ENCODE data around the gene COPB1.

The COPB1 gene

GRCh38 chr11:14455648-14456430, 43.8 kb downstream of the COPB1 start:
- Histone ChIP-seq H3K9me3 (ENCODE audit: control insufficient read depth, insufficient read depth, low read length) (no peaks in the 10 kb centered on the region), H3K27me3 (ENCODE audit: control insufficient read depth, insufficient read depth, low read length) (no peaks in the 10 kb centered on the region), H3K27ac (ENCODE audit: low read depth, low read length) (no peak overlapping the region), H3K4me3 (ENCODE audit: low read depth, low read length) (no peak overlapping the region), H3K36me3 (ENCODE audit: control insufficient read depth, insufficient read depth, low read length) (peaks cover 44% of the 10 kb centered on the region), H3K4me1 (ENCODE audit: control insufficient read depth, insufficient read depth, low read length) (no peaks in the 10 kb centered on the region), H3K9ac (ENCODE audit: low read depth, low read length) (no peak overlapping the region)

- no peaks in the 10 kb centered on the region for H3K4me1 ChIP-seq (ENCODE audit: control insufficient read depth, insufficient read depth, low read length)
- no peaks in the 10 kb centered on the region for H3K9me3 ChIP-seq (ENCODE audit: control insufficient read depth, insufficient read depth, low read length)
- H3K4me3 ChIP-seq (ENCODE audit: low read depth, low read length) = no peak overlapping the region
- peaks cover 36% of the 10 kb centered on the region for H3K36me3 ChIP-seq (ENCODE audit: control insufficient read depth, insufficient read depth, low read length)
- no peaks in the 10 kb centered on the region for H3K27me3 ChIP-seq (ENCODE audit: control insufficient read depth, insufficient read depth, low read length)
- no peak overlapping the region for H3K9ac ChIP-seq (ENCODE audit: low read depth, low read length)
- H3K27ac ChIP-seq (ENCODE audit: low read depth, low read length) = no peak overlapping the region
Observed at GRCh38 chr11:14454861-14455632, 44.6 kb downstream of the COPB1 start.

GRCh38 chr11:14451825-14452224, 47.8 kb downstream of the COPB1 start:
- no peaks in the 10 kb centered on the region for H3K4me1 ChIP-seq (ENCODE audit: control insufficient read depth, insufficient read depth, low read length)
- no peak overlapping the region for H3K27ac ChIP-seq (ENCODE audit: low read depth, low read length)
- H3K27me3 ChIP-seq (ENCODE audit: control insufficient read depth, insufficient read depth, low read length) = no peaks in the 10 kb centered on the region
- H3K4me3 ChIP-seq (ENCODE audit: low read depth, low read length) = no peak overlapping the region
- H3K9ac ChIP-seq (ENCODE audit: low read depth, low read length) = no peak overlapping the region
- no peaks in the 10 kb centered on the region for H3K9me3 ChIP-seq (ENCODE audit: control insufficient read depth, insufficient read depth, low read length)
- peaks cover 6% of the 10 kb centered on the region; the same call in 1 of the 2 replicates for H3K36me3 ChIP-seq (ENCODE audit: control insufficient read depth, insufficient read depth, low read length)

- Histone ChIP-seq H3K27ac (ENCODE audit: low read depth, low read length) (no peak overlapping the region), H3K36me3 (ENCODE audit: control insufficient read depth, insufficient read depth, low read length) (no peaks in the 10 kb centered on the region), H3K27me3 (ENCODE audit: control insufficient read depth, insufficient read depth, low read length) (no peaks in the 10 kb centered on the region), H3K4me1 (ENCODE audit: control insufficient read depth, insufficient read depth, low read length) (no peaks in the 10 kb centered on the region; the same call in 1 of the 2 replicates), H3K4me3 (ENCODE audit: low read depth, low read length) (no peak overlapping the region), H3K9me3 (ENCODE audit: control insufficient read depth, insufficient read depth, low read length) (no peaks in the 10 kb centered on the region), H3K9ac (ENCODE audit: low read depth, low read length) (no peak overlapping the region)
Observed at GRCh38 chr11:14449302-14449714, 50.3 kb downstream of the COPB1 start.

DNA sequence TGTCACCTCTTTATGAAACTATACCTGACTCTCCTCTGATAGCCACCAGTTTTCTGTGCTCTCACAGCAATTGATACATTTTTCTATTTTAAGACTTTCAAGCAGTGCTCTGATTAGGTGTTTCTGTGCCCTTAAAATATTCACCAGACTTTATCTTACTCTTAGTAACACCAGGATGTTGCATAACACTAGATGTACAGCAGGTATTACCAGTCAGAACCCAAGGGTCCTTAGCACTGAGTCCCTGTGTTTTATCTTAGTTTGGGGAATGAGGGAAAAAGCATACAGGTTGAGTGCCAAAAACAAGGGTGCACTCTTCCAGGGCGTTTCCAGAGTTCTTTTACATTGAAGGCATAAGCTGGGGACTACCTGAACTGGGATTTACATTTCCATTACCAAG, 51.4 kb downstream of the COPB1 start:
- Histone ChIP-seq H3K27me3 (ENCODE audit: control insufficient read depth, insufficient read depth, low read length) (no peaks in the 10 kb centered on the region), H3K4me3 (ENCODE audit: low read depth, low read length) (no peak overlapping the region), H3K4me1 (ENCODE audit: control insufficient read depth, insufficient read depth, low read length) (no peaks in the 10 kb centered on the region; the same call in 1 of the 2 replicates), H3K9me3 (ENCODE audit: control insufficient read depth, insufficient read depth, low read length) (no peaks in the 10 kb centered on the region), H3K36me3 (ENCODE audit: control insufficient read depth, insufficient read depth, low read length) (no peaks in the 10 kb centered on the region), H3K9ac (ENCODE audit: low read depth, low read length) (no peak overlapping the region), H3K27ac (ENCODE audit: low read depth, low read length) (no peak overlapping the region)

DNA sequence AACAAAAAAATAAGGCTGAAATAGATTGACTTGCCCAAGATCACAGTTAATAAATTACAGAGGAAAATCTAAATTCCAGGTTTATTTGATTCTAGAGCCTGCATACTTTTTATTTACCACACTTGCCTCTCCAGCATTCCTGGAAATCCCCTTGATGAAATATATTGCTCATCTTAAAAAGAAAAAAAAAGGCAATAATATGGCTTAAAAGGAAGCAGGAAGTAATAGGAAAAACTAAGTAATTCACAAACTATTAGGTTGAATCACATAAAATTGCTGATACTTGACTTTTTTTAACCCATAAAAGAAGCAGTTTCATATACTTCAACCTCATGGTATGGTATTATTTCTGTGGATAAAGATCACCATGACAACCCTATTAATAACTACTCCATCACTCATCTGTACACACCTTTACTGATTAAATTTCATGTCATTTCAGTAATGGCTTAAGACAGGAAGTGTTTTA, 52.9 kb downstream of the COPB1 start:
- no peaks in the 10 kb centered on the region; the same call in 1 of the 2 replicates for H3K4me1 ChIP-seq (ENCODE audit: control insufficient read depth, insufficient read depth, low read length)
- H3K4me3 ChIP-seq (ENCODE audit: low read depth, low read length) = no peak overlapping the region
- H3K36me3 ChIP-seq (ENCODE audit: control insufficient read depth, insufficient read depth, low read length) = no peaks in the 10 kb centered on the region
- H3K27me3 ChIP-seq (ENCODE audit: control insufficient read depth, insufficient read depth, low read length) = no peaks in the 10 kb centered on the region
- no peaks in the 10 kb centered on the region for H3K9me3 ChIP-seq (ENCODE audit: control insufficient read depth, insufficient read depth, low read length)
- H3K9ac ChIP-seq (ENCODE audit: low read depth, low read length) = no peak overlapping the region
- no peak overlapping the region for H3K27ac ChIP-seq (ENCODE audit: low read depth, low read length)

DNA sequence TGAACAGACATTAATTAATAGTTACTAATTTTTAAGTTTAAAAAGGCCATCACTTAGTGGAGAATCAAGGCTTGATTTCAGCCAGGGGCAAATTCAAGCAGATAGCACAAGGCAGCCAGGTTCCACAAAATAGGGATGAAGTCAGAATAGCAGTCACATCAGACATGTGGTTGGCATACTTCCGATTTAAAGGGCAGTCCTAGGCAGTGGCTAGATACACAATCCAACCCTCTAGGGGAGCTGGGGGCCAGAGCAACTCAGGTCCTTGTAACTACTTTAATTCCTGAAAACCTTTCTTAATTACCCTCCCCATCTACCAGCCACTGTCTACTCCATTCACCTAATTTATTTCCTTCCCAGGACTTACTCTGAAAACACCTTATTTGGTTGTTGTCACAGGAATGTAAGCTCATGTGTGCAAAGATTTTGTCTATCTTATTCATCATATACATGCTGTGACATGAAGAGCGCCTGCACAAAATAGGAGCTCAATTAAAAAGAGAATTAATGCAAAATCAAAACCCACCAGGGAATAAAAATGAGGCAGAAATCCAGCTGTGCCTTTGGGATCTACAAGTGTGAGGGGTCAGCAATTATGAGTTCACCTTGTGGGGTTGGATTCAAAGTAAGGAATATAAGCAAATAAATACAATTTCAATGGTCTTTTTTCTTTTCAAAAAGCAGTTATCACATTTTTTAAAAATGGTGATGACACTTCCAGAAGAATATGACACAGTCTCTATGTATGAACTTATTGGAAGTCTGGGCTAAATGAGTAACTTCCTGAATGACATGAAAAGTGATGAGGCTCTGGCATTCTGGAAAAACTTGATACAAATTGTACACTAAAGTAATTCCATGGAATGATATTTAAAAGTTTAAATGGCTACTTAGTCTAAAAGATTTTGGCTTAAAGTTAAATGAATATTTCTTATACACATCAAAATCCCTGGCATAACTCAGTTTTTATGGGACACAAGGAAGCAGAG, 53.8 kb downstream of the COPB1 start:
- Histone ChIP-seq H3K27ac (ENCODE audit: low read depth, low read length) (no peak overlapping the region), H3K4me1 (ENCODE audit: control insufficient read depth, insufficient read depth, low read length) (no peaks in the 10 kb centered on the region; the same call in 1 of the 2 replicates), H3K9ac (ENCODE audit: low read depth, low read length) (no peak overlapping the region), H3K27me3 (ENCODE audit: control insufficient read depth, insufficient read depth, low read length) (no peaks in the 10 kb centered on the region), H3K36me3 (ENCODE audit: control insufficient read depth, insufficient read depth, low read length) (no peaks in the 10 kb centered on the region), H3K4me3 (ENCODE audit: low read depth, low read length) (no peak overlapping the region), H3K9me3 (ENCODE audit: control insufficient read depth, insufficient read depth, low read length) (no peaks in the 10 kb centered on the region)

DNA sequence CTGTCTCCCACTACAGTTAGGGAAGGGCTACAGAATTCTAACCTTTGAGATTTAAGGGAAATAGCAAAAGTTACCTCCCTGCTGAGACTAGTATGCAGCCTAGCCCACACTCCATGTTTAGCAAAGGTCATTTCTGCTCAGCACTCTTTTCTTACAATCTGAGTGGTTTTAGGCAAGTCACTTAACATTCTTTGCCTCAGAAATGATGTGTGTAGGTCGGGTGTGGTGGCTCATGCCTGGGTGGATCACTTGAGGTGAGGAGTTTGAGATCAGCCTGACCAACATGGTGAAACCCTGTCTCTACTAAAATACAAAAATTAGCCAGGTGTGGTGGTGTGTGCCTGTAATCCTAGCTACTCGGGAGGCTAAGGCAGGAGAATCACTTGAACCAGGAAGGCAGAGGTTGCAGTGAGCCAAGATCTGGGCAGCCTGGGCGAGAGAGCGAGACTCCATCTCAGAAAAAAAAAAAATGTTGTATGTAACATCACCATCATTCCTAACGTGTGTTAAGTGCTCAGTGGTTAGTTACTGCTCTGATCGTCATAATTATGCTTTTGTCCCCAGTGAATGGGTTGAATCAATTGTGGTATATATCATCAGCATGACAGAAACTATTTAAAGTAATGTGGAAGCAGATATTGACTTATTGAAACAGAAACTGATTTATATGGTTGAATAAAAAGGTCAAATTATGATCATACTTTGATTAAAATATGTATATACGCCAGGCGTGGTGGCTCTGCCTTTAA, 55.0 kb downstream of the COPB1 start:
- Histone ChIP-seq H3K27ac (ENCODE audit: low read depth, low read length) (no peak overlapping the region), H3K4me3 (ENCODE audit: low read depth, low read length) (no peak overlapping the region), H3K4me1 (ENCODE audit: control insufficient read depth, insufficient read depth, low read length) (no peaks in the 10 kb centered on the region; the same call in 1 of the 2 replicates), H3K9me3 (ENCODE audit: control insufficient read depth, insufficient read depth, low read length) (no peaks in the 10 kb centered on the region), H3K27me3 (ENCODE audit: control insufficient read depth, insufficient read depth, low read length) (no peaks in the 10 kb centered on the region), H3K9ac (ENCODE audit: low read depth, low read length) (no peak overlapping the region), H3K36me3 (ENCODE audit: control insufficient read depth, insufficient read depth, low read length) (no peaks in the 10 kb centered on the region)

DNA sequence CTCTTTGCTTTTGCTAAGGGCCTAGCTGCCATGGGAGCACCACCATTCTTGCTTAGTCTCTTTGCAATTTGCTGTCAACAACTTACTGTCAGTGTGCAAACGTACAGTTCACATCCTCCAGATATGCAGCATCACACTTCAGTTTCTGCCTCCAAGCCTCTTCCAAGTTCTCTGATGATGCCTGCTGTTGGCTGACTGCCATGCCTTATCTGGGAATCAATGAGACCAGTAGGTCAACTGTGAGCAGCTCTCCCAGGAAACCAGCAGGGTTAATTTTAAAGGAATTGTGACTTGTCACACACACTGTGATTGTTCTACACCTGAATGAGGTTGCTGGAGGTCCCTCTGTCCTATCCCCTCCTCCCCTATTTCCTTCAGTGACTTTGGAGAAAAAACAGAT, 56.0 kb downstream of the COPB1 start:
- H3K27ac ChIP-seq (ENCODE audit: low read depth, low read length) = no peak overlapping the region
- H3K9me3 ChIP-seq (ENCODE audit: control insufficient read depth, insufficient read depth, low read length) = no peaks in the 10 kb centered on the region
- no peak overlapping the region for H3K9ac ChIP-seq (ENCODE audit: low read depth, low read length)
- no peaks in the 10 kb centered on the region for H3K36me3 ChIP-seq (ENCODE audit: control insufficient read depth, insufficient read depth, low read length)
- H3K4me1 ChIP-seq (ENCODE audit: control insufficient read depth, insufficient read depth, low read length) = no peaks in the 10 kb centered on the region; the same call in 1 of the 2 replicates
- H3K4me3 ChIP-seq (ENCODE audit: low read depth, low read length) = no peak overlapping the region
- no peaks in the 10 kb centered on the region for H3K27me3 ChIP-seq (ENCODE audit: control insufficient read depth, insufficient read depth, low read length)

All from HUES48 (cell line).